A673 (cell line): ENCODE measurements around the gene SELENOT.

Experiments
- EZH2 ChIP-seq: fragments of 200-600 bp; sonication (generic); IDR thresholded peaks from 2 replicates; pipeline ENCODE4 v1.6.1; 2017; ENCODE audit warnings: borderline replicate concordance, low read depth, mild to moderate bottlenecking, mixed read lengths, antibody characterized with exemption, low read length; ENCODE audit not compliant: poor library complexity, severe bottlenecking
- TF ChIP-seq, protein P1 (sequence below): fragments of 300-800, 200-600 bp; sonication (generic); conservative IDR thresholded peaks from 2 replicates; pipeline ENCODE4 v1.5.1; 2017; ENCODE audit warnings: low read depth, mild to moderate bottlenecking, antibody characterized with exemption, low read length, moderate library complexity, mixed read lengths

DNA sequence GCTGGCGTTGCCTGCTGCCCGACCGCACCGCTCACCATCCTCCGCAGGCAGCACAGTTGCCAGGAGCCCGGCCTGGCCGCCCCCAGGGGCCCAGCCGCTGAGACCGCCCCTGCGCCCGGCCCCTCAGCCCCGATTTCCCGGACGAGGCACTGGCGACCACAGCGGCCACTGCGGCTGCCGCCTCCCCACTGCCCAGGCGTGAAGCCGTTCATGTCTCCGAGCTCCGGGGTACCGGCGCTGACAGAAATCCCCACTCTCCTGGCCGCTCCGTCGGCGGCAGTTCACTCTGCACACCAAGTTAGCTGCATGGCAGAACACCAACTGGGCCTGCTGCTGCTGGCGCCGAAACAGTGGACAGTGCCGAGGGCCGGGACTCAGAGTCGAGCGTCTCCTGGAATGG lies 8.5 kb downstream of the SELENOT start:
- TF ChIP-seq, protein P1, sequence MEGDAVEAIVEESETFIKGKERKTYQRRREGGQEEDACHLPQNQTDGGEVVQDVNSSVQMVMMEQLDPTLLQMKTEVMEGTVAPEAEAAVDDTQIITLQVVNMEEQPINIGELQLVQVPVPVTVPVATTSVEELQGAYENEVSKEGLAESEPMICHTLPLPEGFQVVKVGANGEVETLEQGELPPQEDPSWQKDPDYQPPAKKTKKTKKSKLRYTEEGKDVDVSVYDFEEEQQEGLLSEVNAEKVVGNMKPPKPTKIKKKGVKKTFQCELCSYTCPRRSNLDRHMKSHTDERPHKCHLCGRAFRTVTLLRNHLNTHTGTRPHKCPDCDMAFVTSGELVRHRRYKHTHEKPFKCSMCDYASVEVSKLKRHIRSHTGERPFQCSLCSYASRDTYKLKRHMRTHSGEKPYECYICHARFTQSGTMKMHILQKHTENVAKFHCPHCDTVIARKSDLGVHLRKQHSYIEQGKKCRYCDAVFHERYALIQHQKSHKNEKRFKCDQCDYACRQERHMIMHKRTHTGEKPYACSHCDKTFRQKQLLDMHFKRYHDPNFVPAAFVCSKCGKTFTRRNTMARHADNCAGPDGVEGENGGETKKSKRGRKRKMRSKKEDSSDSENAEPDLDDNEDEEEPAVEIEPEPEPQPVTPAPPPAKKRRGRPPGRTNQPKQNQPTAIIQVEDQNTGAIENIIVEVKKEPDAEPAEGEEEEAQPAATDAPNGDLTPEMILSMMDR = no peak
- TF ChIP-seq EZH2 = no peak
